Measurements from ENCODE around the gene NOXA1. TPM values are rescaled to one million over a fixed set of nuclear protein-coding genes. Genes with fewer than 3 reads are reported as not detected.

Gene NOXA1
- total RNA-seq, 2 donors from 2014 or later: 3.5 to 9.6 TPM

DNA sequence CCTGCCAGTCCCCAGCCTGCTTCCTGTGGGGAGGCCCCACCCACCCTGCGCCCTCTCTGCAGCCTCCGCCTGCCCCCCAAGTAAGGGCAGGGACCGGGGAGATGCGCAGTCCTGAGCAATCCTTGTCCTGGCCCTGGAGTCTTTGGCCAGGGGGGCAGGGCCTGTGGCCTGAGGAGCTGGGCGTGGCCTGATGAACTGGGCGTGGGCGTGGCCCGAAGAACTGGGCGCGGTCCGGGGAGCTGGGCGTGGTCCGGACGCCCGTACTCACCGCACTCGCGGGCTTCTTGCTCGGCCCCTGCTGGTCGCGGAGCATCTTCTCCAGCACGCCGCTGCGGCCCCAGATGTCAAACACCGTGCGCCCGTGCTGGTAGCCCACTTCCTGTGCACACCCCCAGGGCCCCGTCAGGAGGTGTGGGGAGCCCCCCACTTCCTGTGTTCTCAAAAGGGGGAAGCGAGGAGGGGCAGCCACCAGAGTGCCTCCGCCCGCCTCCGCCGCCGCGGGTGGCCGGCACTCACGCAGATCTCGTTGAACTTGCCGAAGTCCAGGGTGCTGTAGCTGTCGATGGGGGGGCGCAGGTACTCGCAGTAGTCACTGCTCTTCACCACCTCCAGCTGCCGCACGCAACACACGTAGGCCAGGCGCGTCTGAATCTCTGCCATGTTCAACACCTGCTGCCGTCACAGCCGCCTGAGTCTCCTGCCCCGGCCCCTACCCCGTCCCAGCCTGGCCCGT, 38.6 kb downstream of the NOXA1 start:
- Histone ChIP-seq H3K4me1 (ENCODE audit: control insufficient read depth in 1 of 2, low read depth in 2 of 2) (peaks cover 7 to 20% of the 10 kb centered on the region in 2 donors), H3K9me3 (no peaks in the 10 kb centered on the region), H3K36me3 (peaks cover 5% of the 10 kb centered on the region), H3K27ac (no peak overlapping the region), H3K27me3 (replicated peaks; ENCODE audit: insufficient read depth) (no peaks in the 10 kb centered on the region), H3K4me3 (peak overlapping the region; percentile 29)
- DNase-seq (ENCODE audit: low spot score): no peak
- no peak for ATAC-seq (ENCODE audit: insufficient number of reproducible peaks, low FRiP score, low read depth)
- TF ChIP-seq, protein P1, sequence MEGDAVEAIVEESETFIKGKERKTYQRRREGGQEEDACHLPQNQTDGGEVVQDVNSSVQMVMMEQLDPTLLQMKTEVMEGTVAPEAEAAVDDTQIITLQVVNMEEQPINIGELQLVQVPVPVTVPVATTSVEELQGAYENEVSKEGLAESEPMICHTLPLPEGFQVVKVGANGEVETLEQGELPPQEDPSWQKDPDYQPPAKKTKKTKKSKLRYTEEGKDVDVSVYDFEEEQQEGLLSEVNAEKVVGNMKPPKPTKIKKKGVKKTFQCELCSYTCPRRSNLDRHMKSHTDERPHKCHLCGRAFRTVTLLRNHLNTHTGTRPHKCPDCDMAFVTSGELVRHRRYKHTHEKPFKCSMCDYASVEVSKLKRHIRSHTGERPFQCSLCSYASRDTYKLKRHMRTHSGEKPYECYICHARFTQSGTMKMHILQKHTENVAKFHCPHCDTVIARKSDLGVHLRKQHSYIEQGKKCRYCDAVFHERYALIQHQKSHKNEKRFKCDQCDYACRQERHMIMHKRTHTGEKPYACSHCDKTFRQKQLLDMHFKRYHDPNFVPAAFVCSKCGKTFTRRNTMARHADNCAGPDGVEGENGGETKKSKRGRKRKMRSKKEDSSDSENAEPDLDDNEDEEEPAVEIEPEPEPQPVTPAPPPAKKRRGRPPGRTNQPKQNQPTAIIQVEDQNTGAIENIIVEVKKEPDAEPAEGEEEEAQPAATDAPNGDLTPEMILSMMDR (IDR thresholded peaks at IDR 0.05): no peak

DNA sequence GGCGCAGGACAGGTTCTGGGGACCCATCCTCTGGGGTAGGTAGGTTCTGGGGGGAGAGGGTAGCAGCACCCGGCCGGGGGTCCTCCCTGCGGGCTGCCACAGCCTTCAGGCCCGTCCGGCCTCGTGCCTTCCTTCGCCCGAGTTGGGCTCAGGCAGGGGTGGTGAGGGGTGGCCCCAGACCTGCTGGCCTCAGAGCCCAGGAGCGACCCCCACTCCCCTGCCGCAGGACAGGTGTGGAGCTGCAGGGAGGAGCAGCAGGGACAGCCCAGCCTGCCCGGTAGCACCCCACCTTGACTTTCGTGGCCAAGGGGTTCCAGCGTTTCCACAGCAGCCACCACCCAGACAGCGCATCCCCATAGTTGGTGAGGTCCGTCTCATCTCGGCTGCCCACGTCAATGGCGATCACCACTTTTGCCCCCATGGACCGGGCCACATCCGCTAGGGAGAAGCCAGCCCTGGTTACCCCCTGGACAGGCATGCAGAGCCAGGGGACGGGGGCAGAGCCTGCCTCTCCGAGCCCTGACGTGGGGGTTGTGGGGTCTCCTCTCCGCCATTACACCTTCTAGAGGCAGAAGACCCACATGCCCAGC, 39.3 kb downstream of the NOXA1 start:
- Histone ChIP-seq H3K4me1 (ENCODE audit: control insufficient read depth in 1 of 2, low read depth in 2 of 2) (peaks cover 7 to 13% of the 10 kb centered on the region in 2 donors), H3K36me3 (peaks cover 5% of the 10 kb centered on the region), H3K9me3 (no peaks in the 10 kb centered on the region), H3K4me3 (no peak overlapping the region), H3K27ac (no peak overlapping the region), H3K27me3 (replicated peaks; ENCODE audit: insufficient read depth) (no peaks in the 10 kb centered on the region)
- TF ChIP-seq, protein P1 (IDR thresholded peaks at IDR 0.05): no peak
- ATAC-seq (ENCODE audit: insufficient number of reproducible peaks, low FRiP score, low read depth) (no peak), DNase-seq (ENCODE audit: low spot score) (no peak)

DNA sequence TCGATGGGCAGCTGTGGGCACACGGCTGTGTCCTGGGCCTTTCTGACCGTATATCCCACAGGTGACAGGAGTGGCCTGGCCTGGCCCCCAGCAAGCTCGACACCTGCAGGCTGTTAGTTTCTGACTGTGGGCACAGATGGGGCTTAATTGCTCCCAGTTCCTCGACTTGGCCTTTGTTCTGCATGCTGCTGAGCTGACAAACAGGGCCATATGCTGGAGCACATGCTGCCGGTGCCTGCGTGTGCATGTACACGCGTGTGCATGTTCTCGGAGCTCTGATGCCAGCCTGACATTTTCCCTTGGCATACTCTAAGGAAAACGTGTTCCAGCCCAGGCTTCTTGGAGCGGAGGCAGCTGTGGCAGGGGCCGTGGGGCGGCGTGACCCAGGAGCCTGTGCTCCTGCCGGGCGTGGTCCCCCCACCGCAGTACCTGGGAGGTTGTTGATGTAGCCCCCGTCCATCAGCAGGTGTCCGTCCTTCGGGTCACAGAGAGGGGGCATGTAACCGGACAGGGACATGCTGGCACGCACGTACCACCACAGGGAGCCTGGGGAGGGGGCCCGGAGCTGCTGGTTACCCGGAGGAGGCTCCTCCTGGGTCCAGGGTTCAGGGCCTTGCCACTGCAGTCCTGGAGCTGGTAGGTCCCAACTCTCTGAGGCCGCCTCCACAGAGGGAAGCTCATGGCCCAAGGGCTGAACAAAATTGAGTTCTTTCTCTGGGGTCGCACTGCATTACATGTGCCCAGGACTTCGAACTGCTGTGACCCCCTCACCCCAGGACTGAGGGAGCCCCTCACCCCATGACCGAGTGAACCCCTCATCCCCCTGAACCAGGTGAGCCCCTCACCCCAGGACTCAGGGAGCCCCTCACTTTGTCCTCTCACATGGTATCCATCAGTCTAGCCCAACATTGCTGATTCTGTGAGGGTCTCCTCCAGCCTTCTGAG, 40.1 kb downstream of the NOXA1 start:
- Histone ChIP-seq H3K36me3 (peaks cover 5% of the 10 kb centered on the region), H3K4me1 (ENCODE audit: control insufficient read depth in 1 of 2, low read depth in 2 of 2) (peaks cover 4 to 6% of the 10 kb centered on the region in 2 donors), H3K9me3 (no peaks in the 10 kb centered on the region), H3K27me3 (replicated peaks; ENCODE audit: insufficient read depth) (no peaks in the 10 kb centered on the region), H3K4me3 (no peak overlapping the region), H3K27ac (no peak overlapping the region)
- DNase-seq (ENCODE audit: low spot score) (no peak), ATAC-seq (ENCODE audit: insufficient number of reproducible peaks, low FRiP score, low read depth) (no peak)
- TF ChIP-seq, protein P1 (IDR thresholded peaks at IDR 0.05): no peak

DNA sequence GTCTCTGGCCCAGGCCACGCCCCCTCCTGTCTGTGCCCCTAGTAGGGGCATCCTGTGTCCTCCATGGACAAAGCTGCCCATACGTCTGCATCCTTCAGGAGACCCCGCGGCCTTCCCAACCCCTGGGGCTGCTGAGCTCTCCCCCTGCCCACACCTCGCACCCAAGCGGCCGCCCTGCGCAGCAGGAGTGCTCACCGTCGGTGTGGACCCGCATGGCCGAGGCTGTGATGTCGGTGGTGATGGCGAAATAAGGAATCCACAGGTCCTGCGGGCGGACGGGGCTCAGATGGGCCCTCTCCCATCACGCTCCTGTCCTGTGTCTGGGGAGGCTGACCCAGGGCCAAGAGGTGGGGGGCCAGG, 40.7 kb downstream of the NOXA1 start:
- Histone ChIP-seq H3K4me1 (ENCODE audit: control insufficient read depth in 1 of 2, low read depth in 2 of 2) (peaks cover 4 to 6% of the 10 kb centered on the region in 2 donors), H3K36me3 (peaks cover 5% of the 10 kb centered on the region), H3K4me3 (no peak overlapping the region), H3K27me3 (replicated peaks; ENCODE audit: insufficient read depth) (no peaks in the 10 kb centered on the region), H3K27ac (no peak overlapping the region), H3K9me3 (no peaks in the 10 kb centered on the region)
- no peak for ATAC-seq (ENCODE audit: insufficient number of reproducible peaks, low FRiP score, low read depth)
- DNase-seq (ENCODE audit: low spot score): no peak
- TF ChIP-seq, protein P1 (IDR thresholded peaks at IDR 0.05): no peak
